ENCODE results near the gene CCDC158.
"Not testable (repeated sequence)": the region's sequence is repeated elsewhere in the genome, so short reads cannot be mapped to it uniquely, and the experiment has no call there.

The CCDC158 gene

GRCh38 chr4:76429636-76430035, 8.7 kb upstream of the CCDC158 start:
- no peak for DNase-seq

- DNase-seq = no peak
Measured at GRCh38 chr4:76426272-76426671, 5.3 kb upstream of the CCDC158 start.

DNA sequence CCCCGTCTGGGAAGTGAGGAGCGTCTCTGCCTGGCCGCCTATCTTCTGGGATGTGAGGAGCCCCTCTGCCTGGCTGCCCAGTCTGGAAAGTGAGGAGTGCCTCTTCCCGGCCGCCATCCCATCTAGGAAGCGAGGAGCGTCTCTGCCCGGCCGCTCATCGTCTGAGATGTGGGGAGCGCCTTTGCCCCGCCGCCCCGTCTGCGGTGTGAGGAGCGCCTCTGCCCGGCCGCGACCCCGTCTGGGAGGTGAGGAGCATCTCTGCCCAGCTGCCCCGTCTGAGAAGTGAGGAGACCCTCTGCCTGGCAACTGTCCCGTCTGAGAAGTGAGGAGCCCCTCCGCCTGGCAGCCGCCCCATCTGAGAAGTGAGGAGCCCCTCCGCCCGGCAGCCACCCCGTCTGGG, 2.2 kb upstream of the CCDC158 start:
- DNase-seq = not testable (repeated sequence)

GRCh38 chr4:76420188-76420761, 666 bp downstream of the CCDC158 start:
- no peak for DNase-seq

DNA sequence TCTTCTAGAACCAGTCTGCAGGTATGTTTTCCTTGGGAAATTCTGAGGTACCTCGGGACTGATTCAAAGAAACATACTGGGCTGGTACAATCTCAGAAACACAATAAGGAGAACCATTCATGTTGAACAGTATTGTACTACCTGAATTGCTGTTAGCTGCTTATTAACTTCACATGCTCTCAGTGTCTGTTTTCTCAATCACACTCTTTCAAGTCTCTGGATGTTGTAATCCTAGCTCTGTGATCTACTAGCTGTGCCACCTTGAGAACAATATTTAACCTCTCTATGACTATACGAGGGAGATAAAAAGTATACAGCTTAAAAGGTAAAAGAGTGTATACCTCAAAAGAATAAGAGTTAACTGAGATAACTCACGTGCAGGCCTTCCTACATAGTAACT, 10.3 kb downstream of the CCDC158 start:
- DNase-seq = no peak

DNA sequence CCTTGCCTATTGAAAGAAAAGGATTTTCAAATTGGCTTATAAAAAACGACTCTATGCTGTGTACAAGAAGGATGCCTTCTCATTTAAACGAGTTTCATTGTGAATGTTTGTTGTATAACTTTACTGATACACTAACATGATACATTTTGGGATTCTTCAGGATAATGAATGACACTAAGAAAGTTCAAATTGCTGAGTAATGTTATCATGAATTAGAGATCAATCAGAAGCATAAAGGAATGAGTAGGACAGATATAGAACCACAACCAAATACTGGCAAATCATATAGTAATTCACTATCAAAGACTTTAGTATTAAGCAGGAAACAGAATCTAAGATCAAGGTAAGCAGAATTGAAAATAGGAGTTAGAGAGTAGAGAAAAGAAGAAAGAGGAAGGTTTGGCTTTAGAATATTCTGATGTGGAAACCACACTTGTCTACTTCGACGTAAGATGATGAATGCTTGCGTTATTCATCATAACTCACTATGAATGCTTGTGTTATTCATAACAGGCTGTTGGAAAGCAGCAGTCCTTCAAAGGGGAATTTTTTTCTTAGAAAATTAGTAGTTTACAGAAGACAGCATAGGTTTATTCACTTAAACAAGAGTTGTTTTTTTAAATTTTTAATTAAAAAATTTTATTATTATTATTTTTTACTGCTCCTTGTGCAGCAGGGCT, 13.4 kb downstream of the CCDC158 start:
- no peak for DNase-seq

GRCh38 chr4:76406081-76406480, 14.9 kb downstream of the CCDC158 start:
- DNase-seq = no peak

- no peak for DNase-seq
Measured at GRCh38 chr4:76401654-76402053, 19.3 kb downstream of the CCDC158 start.

GRCh38 chr4:76388160-76388908, 32.6 kb downstream of the CCDC158 start:
- no peak for DNase-seq

DNA sequence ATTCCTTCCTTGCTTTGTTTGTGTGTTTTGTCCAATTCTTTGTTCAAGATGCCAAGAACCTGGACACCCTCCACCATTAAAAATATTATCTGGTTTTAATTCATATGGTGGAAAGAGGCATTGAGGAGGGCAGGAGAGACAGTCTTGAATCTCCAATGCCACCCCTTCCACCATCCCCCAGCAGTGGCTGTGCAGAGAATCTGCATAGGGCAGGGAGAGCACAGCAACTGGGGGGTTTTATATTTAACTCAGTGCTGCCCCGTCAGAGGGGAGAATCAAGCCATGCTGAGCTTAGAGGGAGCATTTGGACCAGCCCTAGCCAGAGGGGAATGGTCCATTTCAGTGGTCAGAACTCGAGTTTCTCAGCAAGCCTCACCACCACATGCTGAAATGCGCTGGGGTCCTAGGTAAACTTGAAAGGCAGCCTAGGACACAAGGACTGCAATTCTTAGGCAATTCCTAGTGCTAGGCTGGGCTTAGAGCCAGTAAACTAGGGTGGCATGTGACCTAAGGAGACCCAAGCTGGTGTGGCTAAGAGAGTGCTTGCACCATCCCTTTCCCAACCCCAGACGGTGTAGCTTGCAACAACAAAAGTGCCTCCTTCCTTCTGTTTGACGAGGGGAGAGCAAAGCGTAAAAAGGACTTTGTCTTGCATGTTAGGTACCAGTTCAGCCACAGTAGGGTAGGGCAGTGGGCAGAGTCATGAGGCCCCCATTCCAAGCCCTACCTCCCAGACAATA, 34.2 kb downstream of the CCDC158 start:
- DNase-seq = no peak

- DNase-seq = no peak
Measured at GRCh38 chr4:76385974-76386373, 35.0 kb downstream of the CCDC158 start.

DNA sequence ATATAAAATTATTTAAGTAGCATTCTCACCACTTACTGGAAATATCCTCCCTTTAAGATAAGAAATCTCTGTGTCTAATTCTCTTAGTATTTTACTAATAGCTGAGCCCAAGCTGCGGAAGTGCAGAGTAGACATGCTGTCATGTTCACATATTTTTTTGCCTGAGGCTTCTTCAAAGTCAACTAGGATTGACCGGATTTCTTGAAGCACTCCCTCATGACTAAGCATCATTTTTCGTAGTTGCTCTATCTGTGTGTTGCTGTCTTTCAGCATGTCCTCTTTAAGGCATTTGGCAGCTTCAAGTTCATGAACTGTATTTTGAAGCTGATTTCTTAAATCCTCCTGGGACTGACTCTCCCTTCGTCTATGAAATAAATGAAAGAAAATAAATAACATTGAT, 36.9 kb downstream of the CCDC158 start:
- no peak for DNase-seq

GRCh38 chr4:76383001-76383400, 37.9 kb downstream of the CCDC158 start:
- no peak for DNase-seq

- DNase-seq = no peak
Measured at GRCh38 chr4:76381986-76382385, 39.0 kb downstream of the CCDC158 start.

DNA sequence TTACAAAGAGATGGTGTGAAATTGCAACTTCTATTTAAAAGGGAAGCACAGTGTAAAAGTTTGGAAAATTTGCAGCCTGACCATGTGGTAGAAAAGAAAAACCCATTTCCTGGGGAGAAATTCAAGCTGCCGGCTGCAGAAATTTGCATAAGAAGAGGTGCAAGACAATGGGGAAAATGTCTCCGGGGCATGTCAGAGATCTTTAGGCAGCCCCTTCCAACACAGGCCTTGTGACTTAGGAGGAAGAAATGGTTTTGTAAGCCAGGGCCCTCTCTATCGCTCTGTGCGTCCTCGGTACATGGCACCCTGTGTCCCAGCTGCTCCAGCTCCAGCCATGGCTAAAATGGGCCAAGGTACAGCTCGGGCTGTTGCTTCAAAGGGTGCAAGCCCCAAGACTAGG, 40.4 kb downstream of the CCDC158 start:
- no peak for DNase-seq

GRCh38 chr4:76377911-76378310, 43.0 kb downstream of the CCDC158 start:
- DNase-seq = no peak

DNA sequence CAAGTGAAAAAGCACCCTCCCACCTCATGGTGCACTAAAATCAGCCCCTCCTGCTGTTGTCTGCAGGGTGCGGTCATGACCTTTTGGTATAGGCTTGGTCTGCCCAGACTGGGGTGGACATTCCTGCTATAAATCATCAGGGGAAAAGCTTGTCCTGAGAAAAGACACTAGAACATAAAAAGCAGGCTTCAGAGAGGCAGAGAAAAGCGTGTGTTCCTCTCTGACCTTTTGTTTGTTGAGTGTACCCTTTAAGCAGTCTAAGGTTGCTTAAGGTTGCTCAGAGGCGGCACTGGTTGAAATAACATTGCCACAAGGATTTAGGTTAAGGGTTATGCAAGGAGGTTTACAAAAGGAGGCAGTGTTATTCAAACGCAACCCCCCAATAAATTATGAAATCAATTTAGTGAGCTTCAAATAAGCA, 43.5 kb downstream of the CCDC158 start:
- DNase-seq = no peak

- DNase-seq = no peak
Measured at GRCh38 chr4:76376534-76376933, 44.4 kb downstream of the CCDC158 start.

DNA sequence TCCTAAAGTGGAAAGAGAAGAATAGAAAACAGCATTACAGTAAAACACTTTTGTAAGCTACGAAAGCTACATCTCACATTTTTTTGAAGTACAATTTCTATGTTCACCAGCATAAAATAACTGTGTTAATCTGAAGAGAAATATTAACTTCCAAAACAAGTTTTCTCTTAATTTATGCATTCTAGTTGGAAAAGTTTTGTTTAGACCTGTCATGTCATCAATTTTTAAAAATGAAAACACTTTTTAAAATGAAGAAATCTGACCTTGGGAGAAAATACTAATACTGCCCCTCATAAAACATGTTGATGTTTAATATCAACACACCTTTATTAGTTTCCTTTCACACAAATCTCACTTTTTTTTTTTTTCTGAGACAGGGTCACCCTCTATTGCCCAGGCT, 45.2 kb downstream of the CCDC158 start:
- DNase-seq = no peak

DNA sequence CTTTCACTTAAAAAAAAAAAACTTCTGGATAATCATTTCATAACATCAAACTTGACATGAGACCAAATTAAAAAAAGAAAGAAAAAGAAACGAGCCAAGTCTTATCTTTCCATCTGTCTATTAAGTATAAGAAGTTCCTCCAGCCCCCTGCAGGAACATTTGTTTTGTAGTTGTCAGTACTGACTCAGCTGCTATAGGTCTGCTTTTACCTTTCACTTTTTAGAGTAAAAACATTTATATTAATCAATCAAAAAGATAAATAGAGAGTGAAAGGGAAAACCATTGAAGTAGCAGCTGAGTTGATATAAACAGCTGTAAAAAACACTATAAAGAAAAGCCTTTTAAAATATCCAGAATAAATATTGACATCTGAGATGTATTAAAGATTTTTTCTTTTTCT, 46.1 kb downstream of the CCDC158 start:
- no peak for DNase-seq

GRCh38 chr4:76373919-76374552, 46.9 kb downstream of the CCDC158 start:
- no peak for DNase-seq

DNA sequence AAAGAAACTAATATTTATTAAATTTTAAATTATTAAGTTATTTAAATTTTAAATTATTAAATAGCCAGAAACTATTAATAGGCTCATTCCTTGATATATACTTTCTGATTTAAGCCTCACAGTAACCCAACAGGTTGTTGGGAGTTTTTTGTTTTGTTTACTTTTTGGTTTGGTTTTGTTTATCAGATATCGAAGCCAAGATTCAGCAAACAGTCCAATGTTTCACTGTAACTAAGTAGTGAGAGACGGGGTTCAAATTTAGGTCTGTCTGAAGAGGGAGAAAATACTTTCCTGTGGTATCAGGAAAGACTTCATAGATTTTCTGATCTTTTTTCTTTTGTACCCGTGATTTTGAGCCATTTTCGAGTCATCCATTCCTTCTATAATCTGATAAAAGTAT, 54.2 kb downstream of the CCDC158 start:
- no peak for DNase-seq

- DNase-seq = no peak
Measured at GRCh38 chr4:76365636-76366035, 55.3 kb downstream of the CCDC158 start.

All from NCI-H2107 (cell line).